ENCODE measurements around the gene GSDME.

GSDME gene

GRCh38 chr7:24690251-24690650 is 67.0 kb downstream of the GSDME start:
- Histone ChIP-seq H3K9me3 (ENCODE audit: control insufficient read depth, insufficient read depth, low read depth, low read length) (no peaks in the 10 kb centered on the region), H3K4me1 (ENCODE audit: control insufficient read depth, insufficient read depth, low read length) (no peaks in the 10 kb centered on the region), H3K4me3 (ENCODE audit: low read depth, low read length) (no peak overlapping the region), H3K36me3 (ENCODE audit: control insufficient read depth in 2 of 2, insufficient read depth in 1 of 2, low read length in 2 of 2) (no peaks in the 10 kb centered on the region; a peak in 1 of 3 replicates), H3K27ac (ENCODE audit: extremely low read depth, low read depth, low read length) (no peak overlapping the region)
- POLR2A ChIA-PET = no interaction called here
- TF ChIP-seq KLF7 (tag by site-specific recombination; IDR thresholded peaks at IDR 0.05; ENCODE audit: borderline replicate concordance) = no peak
- TF ChIP-seq OVOL3 (tag by site-specific recombination; IDR thresholded peaks at IDR 0.05) = no peak
- no peak for TF ChIP-seq ZSCAN16 (tag by site-specific recombination; IDR thresholded peaks at IDR 0.05)
- no peak for TF ChIP-seq SCRT2 (tag by site-specific recombination; IDR thresholded peaks at IDR 0.05)
- no peak for TF ChIP-seq ZNF670 (tag by site-specific recombination; IDR thresholded peaks at IDR 0.05; ENCODE audit: low read depth)
- TF ChIP-seq HOXA7 (CRISPR knock-in tag; IDR thresholded peaks at IDR 0.05; ENCODE audit: borderline replicate concordance) = no peak
- no peak for TF ChIP-seq ZNF561 (tag by site-specific recombination; IDR thresholded peaks at IDR 0.05; ENCODE audit: borderline replicate concordance)
- TF ChIP-seq ZFHX2 (tag by site-specific recombination; conservative IDR thresholded peaks at IDR 0.05) = no peak
- TF ChIP-seq ZNF792 (tag by site-specific recombination; IDR thresholded peaks at IDR 0.05) = no peak
- no peak for TF ChIP-seq ZNF555 (tag by site-specific recombination; conservative IDR thresholded peaks at IDR 0.05)
- TF ChIP-seq YY2 (tag by site-specific recombination; IDR thresholded peaks at IDR 0.05) = no peak
- TF ChIP-seq ZNF837 (tag by site-specific recombination; IDR thresholded peaks at IDR 0.05) = no peak
- no peak for TF ChIP-seq ZNF426 (tag by site-specific recombination; IDR thresholded peaks at IDR 0.05)
- no peak for TF ChIP-seq ZNF114 (tag by site-specific recombination; IDR thresholded peaks at IDR 0.05)
- CTCF ChIA-PET = interaction anchor here (1.1 kb wide), 1 partner anchor 123 kb away, joined by 3 read pairs; no protein-coding TSS in a partner anchor

GRCh38 chr7:24685708-24686107 is 71.6 kb downstream of the GSDME start:
- ChIA-PET CTCF (interaction anchor here (0.6 to 0.7 kb wide), 3 partner anchors 40 to 413 kb away, joined by 3 read pairs; no protein-coding TSS in a partner anchor), POLR2A (no interaction called here)
- H3K36me3 ChIP-seq (ENCODE audit: control insufficient read depth in 2 of 2, insufficient read depth in 1 of 2, low read length in 2 of 2) = peaks cover 0 to under 1% of the 10 kb centered on the region in 2 experiments; a peak in 1 of 3 replicates
- H3K4me3 ChIP-seq (ENCODE audit: low read depth, low read length) = no peak overlapping the region
- TF ChIP-seq ZNF549 (tag by site-specific recombination; IDR thresholded peaks at IDR 0.05) = no peak
- TF ChIP-seq ZNF837 (tag by site-specific recombination; IDR thresholded peaks at IDR 0.05) = no peak
- TF ChIP-seq BCL11A (tag by site-specific recombination; IDR thresholded peaks at IDR 0.05; ENCODE audit: low read depth) = no peak
- no peak for TF ChIP-seq ZNF621 (tag by site-specific recombination; IDR thresholded peaks at IDR 0.05)
- no peak for TF ChIP-seq ZNF596 (tag by site-specific recombination; IDR thresholded peaks at IDR 0.05)
- TF ChIP-seq PATZ1 (tag by site-specific recombination; IDR thresholded peaks at IDR 0.05) = no peak
- TF ChIP-seq ZNF362 (tag by site-specific recombination; IDR thresholded peaks at IDR 0.05) = no peak
- TF ChIP-seq ZNF548 (tag by site-specific recombination; IDR thresholded peaks at IDR 0.05) = no peak
- TF ChIP-seq ZNF76 (tag by site-specific recombination; IDR thresholded peaks at IDR 0.05; ENCODE audit: borderline replicate concordance, low read depth) = no peak
- TF ChIP-seq ZNF626 (tag by site-specific recombination; IDR thresholded peaks at IDR 0.05) = no peak
- TF ChIP-seq ZNF341 (tag by site-specific recombination; IDR thresholded peaks at IDR 0.05; ENCODE audit: low read depth) = no peak
- TF ChIP-seq ZBTB21 (tag by site-specific recombination; IDR thresholded peaks at IDR 0.05) = no peak
- TF ChIP-seq ZNF629 (tag by site-specific recombination; IDR thresholded peaks at IDR 0.05) = no peak
- no peak for TF ChIP-seq ZNF146 (tag by site-specific recombination; IDR thresholded peaks at IDR 0.05)
- no peak for TF ChIP-seq ZNF623 (tag by site-specific recombination; IDR thresholded peaks at IDR 0.05)
- no peaks in the 10 kb centered on the region for H3K4me1 ChIP-seq (ENCODE audit: control insufficient read depth, insufficient read depth, low read length)
- no peaks in the 10 kb centered on the region for H3K9me3 ChIP-seq (ENCODE audit: control insufficient read depth, insufficient read depth, low read depth, low read length)
- H3K27ac ChIP-seq (ENCODE audit: extremely low read depth, low read depth, low read length) = no peak overlapping the region

All from HEK293 (cell line).